ENCODE data around the gene HOXD9.

The HOXD9 gene

DNA sequence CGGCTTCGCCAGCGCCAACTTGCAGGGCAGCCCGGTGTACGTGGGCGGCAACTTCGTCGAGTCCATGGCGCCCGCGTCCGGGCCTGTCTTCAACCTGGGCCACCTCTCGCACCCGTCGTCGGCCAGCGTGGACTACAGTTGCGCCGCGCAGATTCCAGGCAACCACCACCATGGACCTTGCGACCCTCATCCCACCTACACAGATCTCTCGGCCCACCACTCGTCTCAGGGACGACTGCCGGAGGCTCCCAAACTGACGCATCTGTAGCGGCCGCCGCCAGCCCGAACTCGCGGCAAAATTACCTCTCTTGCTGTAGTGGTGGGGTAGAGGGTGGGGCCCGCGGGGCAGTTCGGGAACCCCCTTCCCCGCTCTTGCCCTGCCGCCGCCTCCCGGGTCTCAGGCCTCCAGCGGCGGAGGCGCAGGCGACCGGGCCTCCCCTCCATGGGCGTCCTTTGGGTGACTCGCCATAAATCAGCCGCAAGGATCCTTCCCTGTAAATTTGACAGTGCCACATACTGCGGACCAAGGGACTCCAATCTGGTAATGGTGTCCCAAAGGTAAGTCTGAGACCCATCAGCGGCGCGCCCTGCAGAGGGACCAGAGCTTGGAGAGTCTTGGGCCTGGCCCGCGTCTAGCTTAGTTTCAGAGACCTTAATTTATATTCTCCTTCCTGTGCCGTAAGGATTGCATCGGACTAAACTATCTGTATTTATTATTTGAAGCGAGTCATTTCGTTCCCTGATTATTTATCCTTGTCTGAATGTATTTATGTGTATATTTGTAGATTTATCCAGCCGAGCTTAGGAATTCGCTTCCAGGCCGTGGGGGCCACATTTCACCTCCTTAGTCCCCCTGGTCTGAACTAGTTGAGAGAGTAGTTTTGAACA lies 49.7 kb downstream of the HOXD9 start:
- DNase-seq, result no peak

- no peak for DNase-seq
These were observed 50.5 kb downstream of the HOXD9 start for GRCh38 chr2:176172895-176173566.

DNA sequence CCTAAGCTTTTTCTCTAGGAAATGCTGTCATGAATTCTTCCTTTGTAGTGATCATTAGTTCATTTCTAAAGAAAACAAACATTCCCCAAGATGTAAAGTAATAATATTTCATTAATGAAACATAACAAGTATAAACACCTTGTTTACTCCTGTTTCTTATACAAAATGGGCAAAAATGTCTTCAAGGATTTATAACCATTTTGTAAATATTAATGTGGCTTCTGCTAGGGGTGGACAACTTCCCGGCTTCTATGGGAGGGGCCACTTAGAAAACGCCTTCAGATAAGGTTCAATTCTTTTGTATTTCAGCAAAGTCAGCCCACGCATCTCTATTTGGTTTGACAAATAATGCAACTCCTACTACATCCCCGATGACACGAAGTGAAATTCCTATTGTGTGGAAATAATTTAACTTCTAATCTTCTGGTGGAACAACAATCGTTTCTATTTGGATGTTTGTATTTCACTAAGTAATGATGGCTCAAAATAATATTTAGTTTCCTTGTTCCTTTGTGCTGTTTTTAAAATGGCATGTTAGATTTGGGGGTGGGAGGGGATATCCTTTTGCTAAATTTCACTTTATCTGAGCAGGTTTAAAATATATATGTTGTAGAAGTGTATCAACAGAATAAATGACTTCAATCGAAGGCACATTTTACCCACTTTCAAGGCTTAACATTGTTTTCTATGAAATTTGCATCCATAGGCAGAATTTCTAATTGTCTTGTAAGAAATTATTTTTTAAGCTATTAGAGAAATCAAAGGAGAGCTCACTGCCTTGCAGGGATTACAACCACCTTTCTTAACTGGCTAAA lies 51.3 kb downstream of the HOXD9 start:
- DNase-seq, result no peak

DNA sequence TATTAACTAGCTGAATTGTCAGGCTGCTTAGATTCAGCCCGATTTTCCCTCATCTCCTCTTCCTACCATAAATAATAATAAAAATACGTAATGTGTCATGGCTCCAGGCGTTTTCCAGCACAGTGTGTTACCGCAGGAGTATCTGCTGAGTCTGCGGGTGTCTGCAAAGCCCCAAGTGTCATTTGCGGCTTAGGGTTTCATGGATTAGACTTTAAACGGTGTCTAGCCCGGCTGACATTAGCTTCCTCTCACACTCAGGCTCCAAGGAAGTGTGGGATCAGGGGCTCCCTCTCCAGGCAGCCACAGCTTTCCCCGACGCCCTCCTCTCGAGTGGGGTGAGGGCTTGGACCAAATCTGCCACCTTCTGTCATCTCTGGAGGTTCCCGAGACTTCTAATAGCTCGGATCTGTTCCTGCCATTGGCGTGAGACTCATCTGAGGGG lies 51.9 kb downstream of the HOXD9 start:
- DNase-seq, result no peak

Data from RPMI8226 (cell line).